Activated CD4-positive, alpha-beta T cell treated with anti-CD3 and anti-CD28 coated beads for 36 hours (primary cell): ENCODE measurements around the gene BICD1. TPM values are rescaled to one million over a fixed set of nuclear protein-coding genes. Genes with fewer than 3 reads are reported as not detected.

Source experiments
- ATAC-seq: fragments of 200-7000 bp; cut with Tn5 transposase; one replicate; pipeline ENCODE4 v1.10.0; 2021; ENCODE audit warnings: mild to moderate bottlenecking, moderate library complexity
- CTCF ChIA-PET: fragments of 350-600 bp; sonication (Branson Sonifier 250); formaldehyde crosslinking; loops from one replicate; lab custom pipeline; 2021; ENCODE audit warnings: antibody characterized with exemption; lab: Charles Lee
- POLR2A ChIA-PET: fragments of 350-600 bp; sonication (Branson Sonifier 250); formaldehyde crosslinking; loops from one replicate; lab custom pipeline; 2021; ENCODE audit warnings: antibody characterized with exemption, inconsistent platforms; lab: Charles Lee
- DNase-seq: peaks from one replicate; pipeline ENCODE4 v3.0.0-alpha.2; 2020
- H3K27ac Mint-ChIP-seq: one replicate; pipeline ENCODE4 v1.8.0; 2021; ENCODE audit warnings: mixed read lengths
- H3K27me3 Mint-ChIP-seq: one replicate; pipeline ENCODE4 v1.8.0; 2021; ENCODE audit warnings: mixed read lengths
- H3K36me3 Mint-ChIP-seq: one replicate; pipeline ENCODE4 v1.8.0; 2021; ENCODE audit warnings: low read depth, mixed read lengths
- H3K4me1 Mint-ChIP-seq: one replicate; pipeline ENCODE4 v1.8.0; 2021; ENCODE audit warnings: mixed read lengths
- H3K4me3 Mint-ChIP-seq: one replicate; pipeline ENCODE4 v1.8.0; 2021; ENCODE audit warnings: mild to moderate bottlenecking, moderate library complexity, mixed read lengths
- H3K9me3 Mint-ChIP-seq: one replicate; pipeline ENCODE4 v1.8.0; 2021; ENCODE audit warnings: low read depth, mixed read lengths
- intact Hi-C, 2 experiments: fragments of 100-400 bp; cut with DNase I in 1 of 2; cut with micrococcal nuclease in 1 of 2; formaldehyde crosslinking; loops; one replicate each; pipeline versions ENCODE4 v1.14.2 to v1.15.1; 2022 to 2024; cut with DNase I, micrococcal nuclease
- total RNA-seq, 2 experiments: library from RNA; stranded (reverse); gene quantifications; one replicate each; pipeline ENCODE4 v1.2.3, GENCODE V29; 2021

BICD1 gene
- total RNA-seq, 2 experiments from 2014 or later: 12.7 to 15.1 TPM

GRCh38 chr12:32140877-32141276, 34.2 kb downstream of the BICD1 start:
- H3K36me3 Mint-ChIP-seq: no peaks in the 10 kb centered on the region
- no peak for ATAC-seq
- no peaks in the 10 kb centered on the region for H3K9me3 Mint-ChIP-seq
- H3K27ac Mint-ChIP-seq: no peak overlapping the region
- peaks cover 16% of the 10 kb centered on the region for H3K4me1 Mint-ChIP-seq
- H3K27me3 Mint-ChIP-seq: peaks cover 7% of the 10 kb centered on the region
- intact Hi-C loops: no loop called here
- POLR2A ChIA-PET: interaction anchor here (0.6 kb wide), 1 partner anchor 57 kb away, joined by 9 read pairs; no protein-coding TSS in a partner anchor
- CTCF ChIA-PET: no interaction called here
- H3K4me3 Mint-ChIP-seq: no peak overlapping the region
- no peak for DNase-seq

GRCh38 chr12:32145096-32145495, 38.4 kb downstream of the BICD1 start:
- CTCF ChIA-PET: interaction anchor here (1.3 kb wide), 1 partner anchor 76 kb away, joined by 3 read pairs; no protein-coding TSS in a partner anchor
- Mint-ChIP-seq H3K27ac (no peak overlapping the region), H3K4me3 (no peak overlapping the region), H3K9me3 (peaks cover 2% of the 10 kb centered on the region), H3K27me3 (no peaks in the 10 kb centered on the region), H3K36me3 (peaks cover 5% of the 10 kb centered on the region), H3K4me1 (peaks cover 5% of the 10 kb centered on the region)
- POLR2A ChIA-PET: no interaction called here
- DNase-seq (no peak), ATAC-seq (no peak)
- intact Hi-C loops: no loop called here

- Mint-ChIP-seq H3K9me3 (peaks cover 2% of the 10 kb centered on the region), H3K27ac (no peak overlapping the region), H3K4me3 (no peak overlapping the region), H3K27me3 (no peaks in the 10 kb centered on the region), H3K4me1 (no peaks in the 10 kb centered on the region), H3K36me3 (peaks cover 5% of the 10 kb centered on the region)
- CTCF ChIA-PET: interaction anchor here (1.3 kb wide), 1 partner anchor 77 kb away, joined by 3 read pairs; no protein-coding TSS in a partner anchor
- no peak for DNase-seq
- intact Hi-C loops: no loop called here
- ATAC-seq: no peak
- POLR2A ChIA-PET: no interaction called here
Measured at GRCh38 chr12:32146074-32146873, 39.6 kb downstream of the BICD1 start.

- no peak for DNase-seq
- no peak overlapping the region for H3K4me3 Mint-ChIP-seq
Measured at GRCh38 chr12:32148372-32148771, 41.7 kb downstream of the BICD1 start.

GRCh38 chr12:32149489-32149888, 42.8 kb downstream of the BICD1 start:
- Mint-ChIP-seq H3K36me3 (peaks cover 10% of the 10 kb centered on the region), H3K9me3 (peaks cover 2% of the 10 kb centered on the region), H3K27ac (no peak overlapping the region), H3K4me1 (no peaks in the 10 kb centered on the region), H3K4me3 (no peak overlapping the region), H3K27me3 (no peaks in the 10 kb centered on the region)
- CTCF ChIA-PET: no interaction called here
- intact Hi-C loops: no loop called here
- ATAC-seq (no peak), DNase-seq (no peak)
- POLR2A ChIA-PET: no interaction called here

More at GRCh38 chr12:32148372-32148771, 41.7 kb downstream of the BICD1 start:
- Mint-ChIP-seq H3K4me1 (no peaks in the 10 kb centered on the region), H3K36me3 (peaks cover 10% of the 10 kb centered on the region), H3K27ac (no peak overlapping the region), H3K9me3 (peaks cover 2% of the 10 kb centered on the region), H3K27me3 (no peaks in the 10 kb centered on the region)
- intact Hi-C loops: no loop called here
- ChIA-PET CTCF (no interaction called here), POLR2A (no interaction called here)
- ATAC-seq: no peak

GRCh38 chr12:32151086-32151485, 44.4 kb downstream of the BICD1 start:
- Mint-ChIP-seq H3K27ac (no peak overlapping the region), H3K9me3 (peaks cover 2% of the 10 kb centered on the region), H3K27me3 (no peaks in the 10 kb centered on the region), H3K4me3 (no peak overlapping the region), H3K36me3 (peaks cover 10% of the 10 kb centered on the region), H3K4me1 (no peaks in the 10 kb centered on the region)
- ATAC-seq (no peak), DNase-seq (no peak)
- intact Hi-C loops: no loop called here
- ChIA-PET POLR2A (no interaction called here), CTCF (no interaction called here)

- Mint-ChIP-seq H3K4me1 (no peaks in the 10 kb centered on the region), H3K36me3 (peaks cover 10% of the 10 kb centered on the region), H3K27me3 (no peaks in the 10 kb centered on the region), H3K27ac (no peak overlapping the region), H3K4me3 (no peak overlapping the region), H3K9me3 (peaks cover 2% of the 10 kb centered on the region)
- ChIA-PET POLR2A (no interaction called here), CTCF (no interaction called here)
- ATAC-seq (no peak), DNase-seq (no peak)
- intact Hi-C loops: no loop called here
Measured at GRCh38 chr12:32151552-32151951, 44.9 kb downstream of the BICD1 start.

- Mint-ChIP-seq H3K36me3 (peaks cover 5% of the 10 kb centered on the region), H3K9me3 (no peaks in the 10 kb centered on the region), H3K27ac (no peak overlapping the region), H3K4me3 (no peak overlapping the region), H3K27me3 (no peaks in the 10 kb centered on the region), H3K4me1 (no peaks in the 10 kb centered on the region)
- ChIA-PET CTCF (no interaction called here), POLR2A (no interaction called here)
- DNase-seq (no peak), ATAC-seq (no peak)
- intact Hi-C loops: no loop called here
Measured at GRCh38 chr12:32155041-32155440, 48.4 kb downstream of the BICD1 start.

- CTCF ChIA-PET: interaction anchor here (0.6 to 0.8 kb wide), 2 partner anchors 144 to 156 kb away, joined by 3 to 4 read pairs; no protein-coding TSS in a partner anchor
- no peak overlapping the region for H3K4me3 Mint-ChIP-seq
Measured at GRCh38 chr12:32155961-32156529, 49.4 kb downstream of the BICD1 start.

GRCh38 chr12:32158525-32158924, 51.9 kb downstream of the BICD1 start:
- CTCF ChIA-PET: interaction anchor here (0.6 to 1.6 kb wide), 2 partner anchors 25 to 42 kb away, joined by 3 read pairs; no protein-coding TSS in a partner anchor
- ATAC-seq: no peak
- H3K27me3 Mint-ChIP-seq: no peaks in the 10 kb centered on the region
- POLR2A ChIA-PET: no interaction called here
- intact Hi-C loops: no loop called here
- H3K27ac Mint-ChIP-seq: no peak overlapping the region
- peaks cover 4% of the 10 kb centered on the region for H3K36me3 Mint-ChIP-seq
- H3K4me3 Mint-ChIP-seq: no peak overlapping the region
- DNase-seq: no peak
- H3K9me3 Mint-ChIP-seq: no peaks in the 10 kb centered on the region
- H3K4me1 Mint-ChIP-seq: peaks cover 6% of the 10 kb centered on the region

More at GRCh38 chr12:32155961-32156529, 49.4 kb downstream of the BICD1 start:
- POLR2A ChIA-PET: no interaction called here
- no peaks in the 10 kb centered on the region for H3K9me3 Mint-ChIP-seq
- H3K27me3 Mint-ChIP-seq: no peaks in the 10 kb centered on the region
- no peak overlapping the region for H3K27ac Mint-ChIP-seq
- H3K36me3 Mint-ChIP-seq: peaks cover 5% of the 10 kb centered on the region
- DNase-seq (no peak), ATAC-seq (no peak)
- peaks cover 2% of the 10 kb centered on the region for H3K4me1 Mint-ChIP-seq
- intact Hi-C loops: no loop called here

- peaks cover 6% of the 10 kb centered on the region for H3K4me1 Mint-ChIP-seq
- H3K4me3 Mint-ChIP-seq: no peak overlapping the region
- DNase-seq: no peak
- ATAC-seq: no peak
- ChIA-PET POLR2A (interaction anchor here (0.5 kb wide), 1 partner anchor 98 kb away, joined by 3 read pairs; no protein-coding TSS in a partner anchor), CTCF (no interaction called here)
- no peaks in the 10 kb centered on the region for H3K9me3 Mint-ChIP-seq
- H3K36me3 Mint-ChIP-seq: peaks cover 4% of the 10 kb centered on the region
- no peak overlapping the region for H3K27ac Mint-ChIP-seq
- H3K27me3 Mint-ChIP-seq: no peaks in the 10 kb centered on the region
- intact Hi-C loops: no loop called here
Measured at GRCh38 chr12:32159381-32159780, 52.7 kb downstream of the BICD1 start.
